ENCODE results near the gene ICOSLG. TPM values are rescaled to one million over a fixed set of nuclear protein-coding genes. Genes with fewer than 3 reads are reported as not detected.
"Not testable (repeated sequence)": the region's sequence is repeated elsewhere in the genome, so short reads cannot be mapped to it uniquely, and the experiment has no call there.

Gene ICOSLG
- total and polyA plus RNA-seq, 3 donors from 2014 or later, result 2.0 to 4.1 (median 2.4) TPM

DNA sequence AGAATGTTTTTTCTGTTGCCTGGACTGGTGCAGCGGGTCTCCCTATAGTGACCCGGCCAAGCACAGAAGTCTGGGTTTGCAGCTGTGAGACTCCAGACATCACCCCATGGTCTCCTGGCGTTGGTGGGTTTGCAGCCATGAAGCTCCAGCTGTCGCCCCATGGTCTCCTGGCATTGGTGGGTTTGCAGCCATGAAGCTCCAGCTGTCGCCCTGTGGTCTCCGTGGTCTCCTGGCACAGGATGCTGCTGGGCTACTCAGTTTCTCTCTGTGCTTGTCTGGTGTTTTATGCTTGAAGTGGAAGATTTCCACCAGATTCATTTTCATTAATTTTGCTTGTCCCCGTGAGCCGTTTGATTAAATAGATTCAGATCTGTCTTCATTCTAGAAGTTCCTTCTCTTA is 58.5 kb downstream of the ICOSLG start:
- WGBS, 2 donors, result no CpG with 5 or more reads among the region's 8 CpGs
- H3K4me3 ChIP-seq; H3K9me3 ChIP-seq; H3K27ac ChIP-seq; H3K27me3 ChIP-seq; DNase-seq; intact Hi-C loops (cut with DNase I; ENCODE audit: low total_unique reads); H3K36me3 ChIP-seq (ENCODE audit: low read depth, missing control alignments); H3K4me1 ChIP-seq: not testable (repeated sequence)

DNA sequence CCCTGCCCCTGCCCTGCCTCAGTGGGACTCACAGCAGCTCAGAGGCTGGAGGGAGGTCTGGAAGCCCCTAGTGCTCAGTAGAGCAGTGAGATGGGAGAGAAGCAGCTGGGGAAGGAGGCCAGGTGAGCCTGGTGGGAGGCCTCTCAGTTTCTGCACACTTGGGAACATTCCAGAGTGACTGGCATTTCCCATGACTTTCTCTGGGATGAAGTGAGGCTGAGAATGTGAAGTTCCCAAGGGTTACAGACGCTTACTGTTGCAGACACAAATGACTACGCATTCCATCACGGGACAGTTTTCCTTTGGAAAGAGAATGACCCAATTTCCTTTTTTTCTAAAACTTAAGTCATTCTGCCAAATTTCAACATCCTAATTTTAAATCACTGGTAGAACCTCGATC is 59.2 kb downstream of the ICOSLG start:
- H3K4me3 ChIP-seq; intact Hi-C loops (cut with DNase I; ENCODE audit: low total_unique reads); H3K27ac ChIP-seq; H3K9me3 ChIP-seq; H3K27me3 ChIP-seq; H3K4me1 ChIP-seq; H3K36me3 ChIP-seq (ENCODE audit: low read depth, missing control alignments); DNase-seq: not testable (repeated sequence)
- no CpG with 5 or more reads among the region's 4 CpGs for WGBS, 2 donors

DNA sequence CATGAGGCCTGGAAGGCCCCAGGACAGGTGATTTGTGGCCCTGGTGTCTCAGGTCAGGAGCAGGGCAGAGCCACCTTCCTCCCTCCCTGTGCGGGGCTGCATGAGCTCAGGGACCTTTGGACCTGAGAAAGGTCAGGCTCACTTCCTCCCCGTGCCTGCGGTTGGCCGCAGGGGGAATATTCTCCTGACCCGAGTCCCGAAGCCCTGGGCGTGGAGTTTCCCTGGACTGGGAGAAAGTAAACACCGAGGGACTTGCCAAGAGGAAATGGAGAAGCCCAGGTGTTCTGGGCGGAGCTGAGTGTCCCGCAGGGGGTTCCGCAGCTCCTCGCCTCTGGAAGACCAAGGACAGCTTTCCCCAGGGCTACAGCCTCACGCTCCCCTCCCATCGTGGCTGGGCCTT is 64.6 kb downstream of the ICOSLG start:
- H3K4me3 ChIP-seq; intact Hi-C loops (cut with DNase I; ENCODE audit: low total_unique reads); H3K27me3 ChIP-seq; H3K27ac ChIP-seq; H3K4me1 ChIP-seq; DNase-seq; H3K9me3 ChIP-seq; H3K36me3 ChIP-seq (ENCODE audit: low read depth, missing control alignments): not testable (repeated sequence)
- WGBS, 2 donors, result no CpG with 5 or more reads among the region's 14 CpGs

- intact Hi-C loops (cut with DNase I; ENCODE audit: low total_unique reads); H3K27me3 ChIP-seq: not testable (repeated sequence)
- WGBS, 2 donors, result no CpG with 5 or more reads among the region's 17 CpGs
Observed at GRCh38 chr21:44175189-44175588, 65.6 kb downstream of the ICOSLG start.

More at GRCh38 chr21:44175189-44175588, 65.6 kb downstream of the ICOSLG start:
- not testable (repeated sequence) for H3K27ac ChIP-seq; H3K36me3 ChIP-seq (ENCODE audit: low read depth, missing control alignments); H3K4me1 ChIP-seq; H3K9me3 ChIP-seq; H3K4me3 ChIP-seq; DNase-seq

Small RNA genes lying within 50 kb of the gene (small RNA-seq; reads per million reads assigned to genes)
- gene AP001059.3, result 0 reads per million in 2 donors

Other genes starting within 250 kb of the ICOSLG start
- 10 to 100 TPM; 58.0 to 69.8 TPM for gene TRAPPC10, start 228.6 kb downstream of the ICOSLG start, total RNA-seq
- gene TRAPPC10, start 228.6 kb downstream of the ICOSLG start, polyA plus RNA-seq (ENCODE audit: insufficient read depth, low read depth, low replicate concordance), result 46.4 TPM
- gene PWP2, start 133.5 kb downstream of the ICOSLG start, total RNA-seq, result 10 to 100 TPM in 1 of 2 donors, 1 to 10 TPM in 1; 7.8 to 23.7 TPM
- 10.8 TPM for gene PWP2, start 133.5 kb downstream of the ICOSLG start, polyA plus RNA-seq (ENCODE audit: insufficient read depth, low read depth, low replicate concordance)
- gene GATD3, start 107.3 kb downstream of the ICOSLG start, total RNA-seq, result 10 to 100 TPM; 20.1 to 78.3 TPM
- 19.0 TPM for gene GATD3, start 107.3 kb downstream of the ICOSLG start, polyA plus RNA-seq (ENCODE audit: insufficient read depth, low read depth, low replicate concordance)
- gene DNMT3L, start 21.0 kb upstream of the ICOSLG start, total RNA-seq, result under 1 TPM; 0.71 to 0.87 TPM
- gene DNMT3L, start 21.0 kb upstream of the ICOSLG start, polyA plus RNA-seq (ENCODE audit: insufficient read depth, low read depth, low replicate concordance), result 0.24 TPM
- gene AIRE, start 44.9 kb upstream of the ICOSLG start, total RNA-seq, result under 1 TPM; 0.55 to 0.68 TPM
- gene AIRE, start 44.9 kb upstream of the ICOSLG start, polyA plus RNA-seq (ENCODE audit: insufficient read depth, low read depth, low replicate concordance), result 0.16 TPM
- gene PFKL, start 59.1 kb upstream of the ICOSLG start, total RNA-seq, result 100 to 1,000 TPM; 213 to 298 TPM
- 132 TPM for gene PFKL, start 59.1 kb upstream of the ICOSLG start, polyA plus RNA-seq (ENCODE audit: insufficient read depth, low read depth, low replicate concordance)
- 10 to 100 TPM; 71.7 to 81.6 TPM for gene CFAP410, start 98.4 kb upstream of the ICOSLG start, total RNA-seq
- 40.8 TPM for gene CFAP410, start 98.4 kb upstream of the ICOSLG start, polyA plus RNA-seq (ENCODE audit: insufficient read depth, low read depth, low replicate concordance)
- gene TRPM2, start 112.7 kb upstream of the ICOSLG start, total RNA-seq, result 1 to 10 TPM; 3.0 to 3.9 TPM
- gene TRPM2, start 112.7 kb upstream of the ICOSLG start, polyA plus RNA-seq (ENCODE audit: insufficient read depth, low read depth, low replicate concordance), result 4.9 TPM
- gene LRRC3, start 214.6 kb upstream of the ICOSLG start, total RNA-seq, result 10 to 100 TPM in 1 of 2 donors, 1 to 10 TPM in 1; 8.3 to 11.8 TPM
- gene LRRC3, start 214.6 kb upstream of the ICOSLG start, polyA plus RNA-seq (ENCODE audit: insufficient read depth, low read depth, low replicate concordance), result 4.9 TPM